GM23248 (cell line): ENCODE measurements around the gene FBXO34. TPM values are rescaled to one million over a fixed set of nuclear protein-coding genes. Genes with fewer than 3 reads are reported as not detected.

Source experiments
- DNase-seq: peaks from one replicate; pipeline ENCODE4 v3.0.0-alpha.2; 2015
- H2AFZ ChIP-seq: fragments of 200-600 bp; sonication (generic); 2 replicates; pipeline ENCODE4 v1.6.1; 2016; ENCODE audit warnings: antibody characterized with exemption
- H3F3A ChIP-seq: fragments of 200-600 bp; sonication (generic); 2 replicates; pipeline ENCODE4 v1.6.1; 2016; ENCODE audit warnings: mild to moderate bottlenecking, antibody characterized with exemption, mixed run types; ENCODE audit not compliant: insufficient read depth
- H3K27ac ChIP-seq: fragments of 200-600 bp; sonication (generic); 2 replicates; pipeline ENCODE4 v1.5.1; 2016; ENCODE audit warnings: mild to moderate bottlenecking
- H3K27me3 ChIP-seq: fragments of 200-600 bp; sonication (generic); replicated peaks from 2 replicates; pipeline ENCODE4 v1.6.1; 2016; ENCODE audit warnings: mild to moderate bottlenecking; ENCODE audit not compliant: insufficient read depth
- H3K36me3 ChIP-seq: fragments of 200-600 bp; sonication (generic); 2 replicates; pipeline ENCODE4 v1.6.1; 2016; ENCODE audit warnings: low read depth, mild to moderate bottlenecking
- H3K4me1 ChIP-seq: fragments of 200-600 bp; sonication (generic); 2 replicates; pipeline ENCODE4 v1.6.1; 2016; ENCODE audit warnings: mild to moderate bottlenecking; ENCODE audit not compliant: insufficient read depth
- H3K4me2 ChIP-seq: fragments of 200-600 bp; sonication (generic); one replicate; pipeline ENCODE4 v1.6.1; 2016; ENCODE audit warnings: mild to moderate bottlenecking; ENCODE audit not compliant: unreplicated experiment
- H3K4me3 ChIP-seq: fragments of 200-600 bp; sonication (generic); 2 replicates; pipeline ENCODE4 v1.5.1; 2016; ENCODE audit warnings: mild to moderate bottlenecking
- H3K79me2 ChIP-seq: fragments of 200-600 bp; sonication (generic); 2 replicates; pipeline ENCODE4 v1.6.1; 2016; ENCODE audit warnings: mild to moderate bottlenecking; ENCODE audit not compliant: insufficient read depth
- H3K9ac ChIP-seq: fragments of 200-600 bp; sonication (generic); 2 replicates; pipeline ENCODE4 v1.6.1; 2016; ENCODE audit warnings: mild to moderate bottlenecking
- H3K9me2 ChIP-seq: fragments of 200-600 bp; sonication (generic); 2 replicates; pipeline ENCODE4 v1.6.1; 2016; ENCODE audit warnings: mixed run types, mild to moderate bottlenecking, moderate library complexity; ENCODE audit not compliant: insufficient read depth
- H3K9me3 ChIP-seq: fragments of 200-600 bp; sonication (generic); one replicate; pipeline ENCODE4 v1.6.1; 2017; ENCODE audit warnings: low read depth
- H4K20me1 ChIP-seq: fragments of 200-600 bp; sonication (generic); 2 replicates; pipeline ENCODE4 v1.6.0; 2016; ENCODE audit not compliant: insufficient read depth
- EZH2 ChIP-seq: fragments of 200-600 bp; sonication (generic); IDR thresholded peaks from 2 replicates; pipeline ENCODE4 v1.6.1; 2018; ENCODE audit warnings: antibody characterized with exemption, mild to moderate bottlenecking; ENCODE audit not compliant: insufficient read depth, poor library complexity, severe bottlenecking
- EZH2phosphoT487 ChIP-seq: fragments of 200-600 bp; sonication (generic); IDR thresholded peaks from 2 replicates; pipeline ENCODE4 v1.6.1; 2018; ENCODE audit warnings: antibody characterized with exemption, moderate library complexity, mild to moderate bottlenecking, low read depth; ENCODE audit not compliant: insufficient read depth
- WGBS, 2 experiments: methylation state at CpG; one replicate each; pipeline ENCODE4 v1.1.6; 2015 to 2017; ENCODE audit warnings: low lambda C conversion rate in 2 of 2, low coverage in 1 of 2; ENCODE audit errors: missing lambda C conversion rate in 2 of 2; 5-methylcytosine and 5-hydroxymethylcytosine counted together
- in situ Hi-C: fragments of 300-500 bp; cut with MboI; formaldehyde crosslinking; loops from 2 replicates; pipeline ENCODE4 v1.15.0; 2020
- polyA plus RNA-seq: library from polyadenylated mRNA; unstranded; fragments of >200 nt; fragmentation: Nextera tagmentation; extraction: Ambion mirVana; gene quantifications from 2 replicates; pipeline ENCODE4 v1.2.1, GENCODE V29; 2016
- total RNA-seq: library from RNA; depleted of rRNA; stranded (reverse); fragments of >200 nt; shearing (Covaris generic); gene quantifications from 2 replicates; pipeline ENCODE4 v1.2.3, GENCODE V29; 2014

Gene FBXO34
- total and polyA plus RNA-seq, 2 experiments from 2014 or later = 10.2 to 10.5 TPM

DNA sequence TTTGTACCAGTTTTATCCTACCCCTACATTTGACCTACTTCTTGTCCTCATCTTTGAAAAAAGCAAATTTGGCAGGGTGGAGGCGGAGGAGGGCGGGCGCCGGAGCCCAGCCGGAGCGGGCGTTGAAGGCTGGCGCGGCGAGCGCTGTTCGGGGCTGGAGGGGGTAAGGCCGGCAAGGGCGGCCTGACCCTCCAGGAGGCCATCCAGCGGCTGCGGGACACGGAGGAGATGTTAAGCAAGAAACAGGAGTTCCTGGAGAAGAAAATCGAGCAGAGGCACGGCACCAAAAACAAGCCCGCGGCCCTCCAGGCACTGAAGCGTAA lies 27.2 kb downstream of the FBXO34 start:
- peaks cover 7% of the 10 kb centered on the region; the same call in 1 of the 2 replicates for H3K4me1 ChIP-seq
- H3K9me3 ChIP-seq = no peaks in the 10 kb centered on the region
- in situ Hi-C loops = no loop called here
- no peak overlapping the region for H2AFZ ChIP-seq
- TF ChIP-seq EZH2 (no peak), EZH2phosphoT487 (no peak)
- H3K79me2 ChIP-seq = peaks cover 90% of the 10 kb centered on the region
- no peak for DNase-seq
- H3K4me2 ChIP-seq = no peak overlapping the region
- no peak overlapping the region for H3K4me3 ChIP-seq
- WGBS, 2 experiments = 98 to 100% methylated on average over 22 of the region's 22 CpGs
- H3K27me3 ChIP-seq = no peaks in the 10 kb centered on the region
- H4K20me1 ChIP-seq = 0 out of 2 replicates have a peak, but pooled peaks cover 1% of the 10 kb centered on the region
- H3F3A ChIP-seq = no peaks in the 10 kb centered on the region
- H3K27ac ChIP-seq = no peak overlapping the region
- no peak overlapping the region for H3K9ac ChIP-seq
- H3K36me3 ChIP-seq = 0 out of 2 replicates have a peak, but pooled peaks cover 3% of the 10 kb centered on the region
- no peaks in the 10 kb centered on the region for H3K9me2 ChIP-seq

DNA sequence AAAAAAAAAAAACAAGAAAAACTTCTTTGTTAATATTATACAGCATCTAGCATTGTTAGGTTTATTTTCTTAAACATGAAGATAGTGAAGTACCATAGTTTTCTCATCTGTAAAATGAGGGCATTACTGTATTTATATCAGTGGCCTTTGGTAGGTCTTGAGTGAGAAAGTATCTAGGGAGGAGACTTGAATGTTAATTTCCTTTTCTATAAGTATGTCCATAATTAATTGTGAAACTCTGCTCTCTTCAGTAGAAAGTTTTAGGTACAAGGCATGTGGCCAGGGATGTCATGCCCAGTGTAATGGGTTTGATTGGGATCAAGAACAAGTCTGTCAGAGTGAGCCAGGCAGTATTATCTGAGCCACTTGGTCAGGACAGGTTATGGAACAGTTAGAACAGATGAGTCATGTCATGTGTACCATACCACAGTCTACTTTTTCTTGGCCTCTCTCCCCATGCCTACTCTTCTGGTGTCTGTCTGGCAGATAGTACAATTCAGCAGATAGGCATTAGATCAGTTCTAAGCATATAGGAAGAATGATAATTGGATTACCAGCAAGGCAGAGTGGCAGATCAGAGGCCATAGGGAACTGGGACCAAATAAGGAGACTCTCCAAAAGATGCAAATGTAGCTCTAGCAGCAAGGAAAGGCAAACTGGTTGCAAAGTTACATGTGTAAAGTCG lies 30.4 kb downstream of the FBXO34 start:
- in situ Hi-C loops = no loop called here
- H3K9me2 ChIP-seq = no peaks in the 10 kb centered on the region
- 90 to 100% methylated on average over 1 of the region's 1 CpG for WGBS, 2 experiments

DNA sequence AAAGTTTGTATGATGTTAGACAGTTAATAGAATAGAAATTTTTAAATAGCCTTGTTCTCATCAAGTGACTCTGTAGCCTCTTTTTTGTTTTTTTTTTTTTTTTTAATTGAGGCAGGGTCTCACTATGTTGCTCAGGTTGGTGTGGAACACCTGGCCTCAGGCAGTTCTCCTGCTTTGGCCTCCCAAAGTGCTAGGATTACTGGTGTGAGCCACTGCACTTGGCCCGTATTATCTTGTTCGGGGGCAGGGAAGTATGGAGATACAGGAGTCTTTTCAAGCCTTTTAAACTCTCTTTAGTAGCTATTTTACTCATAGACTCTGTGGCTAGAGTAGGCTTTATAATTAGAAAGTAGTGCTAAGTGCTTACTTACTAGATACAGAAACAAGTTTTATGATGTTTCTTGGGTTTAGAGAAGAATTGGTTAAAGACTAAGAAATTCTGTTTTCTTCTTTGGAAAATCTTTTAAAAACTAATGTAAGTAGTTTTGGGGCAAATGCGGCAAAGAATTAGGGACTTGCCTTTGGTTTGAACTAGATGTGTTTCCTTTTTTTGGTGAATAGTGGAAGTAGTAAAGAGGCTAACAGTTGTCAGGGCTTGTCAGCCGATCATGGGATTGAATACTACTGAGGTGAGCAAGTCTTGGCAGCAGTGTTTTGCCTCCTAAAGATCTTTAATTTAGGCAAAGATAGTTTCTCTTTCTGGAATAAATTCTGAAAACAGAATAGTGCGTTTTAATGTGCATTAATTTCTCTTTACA lies 31.3 kb downstream of the FBXO34 start:
- no peaks in the 10 kb centered on the region for H3K9me2 ChIP-seq
- no peaks in the 10 kb centered on the region for H3K27me3 ChIP-seq
- TF ChIP-seq EZH2 (no peak), EZH2phosphoT487 (no peak)
- H3F3A ChIP-seq = no peaks in the 10 kb centered on the region
- no peaks in the 10 kb centered on the region for H4K20me1 ChIP-seq
- 0 out of 2 replicates have a peak, but pooled peaks cover 3% of the 10 kb centered on the region for H3K36me3 ChIP-seq
- no peak for DNase-seq
- H3K4me1 ChIP-seq = peaks cover 7% of the 10 kb centered on the region; the same call in 1 of the 2 replicates
- H3K9me3 ChIP-seq = no peaks in the 10 kb centered on the region
- H3K4me3 ChIP-seq = no peak overlapping the region
- peaks cover 93% of the 10 kb centered on the region for H3K79me2 ChIP-seq
- H3K27ac ChIP-seq = no peak overlapping the region
- in situ Hi-C loops = no loop called here
- H3K4me2 ChIP-seq = no peak overlapping the region
- no peak overlapping the region for H3K9ac ChIP-seq
- H2AFZ ChIP-seq = no peak overlapping the region
- 96 to 97% methylated on average over 5 of the region's 5 CpGs for WGBS, 2 experiments

More for the DNA sequence above, 30.4 kb downstream of the FBXO34 start:
- Histone ChIP-seq H3K27ac (no peak overlapping the region), H3K9ac (no peak overlapping the region), H4K20me1 (no peaks in the 10 kb centered on the region), H3K4me2 (no peak overlapping the region), H3K4me1 (peaks cover 7% of the 10 kb centered on the region; the same call in 1 of the 2 replicates), H3F3A (no peaks in the 10 kb centered on the region), H2AFZ (no peak overlapping the region), H3K79me2 (peaks cover 93% of the 10 kb centered on the region), H3K4me3 (no peak overlapping the region), H3K36me3 (0 out of 2 replicates have a peak, but pooled peaks cover 3% of the 10 kb centered on the region), H3K9me3 (no peaks in the 10 kb centered on the region), H3K27me3 (no peaks in the 10 kb centered on the region)
- DNase-seq = peak; percentile 62
- TF ChIP-seq EZH2 = no peak
- no peak for TF ChIP-seq EZH2phosphoT487

DNA sequence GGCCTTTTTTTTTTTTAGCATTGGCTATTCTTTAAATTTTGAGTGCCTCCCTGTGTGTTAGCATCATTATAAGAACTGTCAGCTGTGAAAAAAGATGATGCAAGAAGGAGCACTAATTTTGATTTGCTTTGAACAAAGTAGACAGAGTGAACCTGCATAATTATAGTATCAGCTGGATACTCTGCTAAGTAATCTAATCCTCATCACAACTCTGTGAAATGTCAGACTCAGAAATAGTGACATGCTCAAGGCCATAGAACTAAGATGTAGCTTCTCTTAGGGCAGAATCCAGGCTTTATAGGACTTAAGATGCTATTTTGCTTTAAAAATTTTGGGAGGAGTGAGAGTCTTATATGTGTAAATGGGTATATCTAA lies 31.9 kb downstream of the FBXO34 start:
- DNase-seq = no peak
- TF ChIP-seq EZH2 (no peak), EZH2phosphoT487 (no peak)
- H3K27ac ChIP-seq = no peak overlapping the region
- in situ Hi-C loops = no loop called here
- H3K4me2 ChIP-seq = no peak overlapping the region
- H3K27me3 ChIP-seq = no peaks in the 10 kb centered on the region
- no peaks in the 10 kb centered on the region for H3K9me3 ChIP-seq
- no peak overlapping the region for H2AFZ ChIP-seq
- peaks cover 92% of the 10 kb centered on the region for H3K79me2 ChIP-seq
- H3K4me1 ChIP-seq = peaks cover 7% of the 10 kb centered on the region; the same call in 1 of the 2 replicates
- no peak overlapping the region for H3K9ac ChIP-seq
- H4K20me1 ChIP-seq = no peaks in the 10 kb centered on the region
- H3F3A ChIP-seq = no peaks in the 10 kb centered on the region
- no peaks in the 10 kb centered on the region for H3K9me2 ChIP-seq
- H3K36me3 ChIP-seq = 0 out of 2 replicates have a peak, but pooled peaks cover 3% of the 10 kb centered on the region
- H3K4me3 ChIP-seq = no peak overlapping the region
